GF-D8 (cell line): ENCODE results near the gene USP44.

Experiments
- DNase-seq: peaks from one replicate; lab custom pipeline; 2025; lab: John Stamatoyannopoulos, UW

The USP44 gene

DNA sequence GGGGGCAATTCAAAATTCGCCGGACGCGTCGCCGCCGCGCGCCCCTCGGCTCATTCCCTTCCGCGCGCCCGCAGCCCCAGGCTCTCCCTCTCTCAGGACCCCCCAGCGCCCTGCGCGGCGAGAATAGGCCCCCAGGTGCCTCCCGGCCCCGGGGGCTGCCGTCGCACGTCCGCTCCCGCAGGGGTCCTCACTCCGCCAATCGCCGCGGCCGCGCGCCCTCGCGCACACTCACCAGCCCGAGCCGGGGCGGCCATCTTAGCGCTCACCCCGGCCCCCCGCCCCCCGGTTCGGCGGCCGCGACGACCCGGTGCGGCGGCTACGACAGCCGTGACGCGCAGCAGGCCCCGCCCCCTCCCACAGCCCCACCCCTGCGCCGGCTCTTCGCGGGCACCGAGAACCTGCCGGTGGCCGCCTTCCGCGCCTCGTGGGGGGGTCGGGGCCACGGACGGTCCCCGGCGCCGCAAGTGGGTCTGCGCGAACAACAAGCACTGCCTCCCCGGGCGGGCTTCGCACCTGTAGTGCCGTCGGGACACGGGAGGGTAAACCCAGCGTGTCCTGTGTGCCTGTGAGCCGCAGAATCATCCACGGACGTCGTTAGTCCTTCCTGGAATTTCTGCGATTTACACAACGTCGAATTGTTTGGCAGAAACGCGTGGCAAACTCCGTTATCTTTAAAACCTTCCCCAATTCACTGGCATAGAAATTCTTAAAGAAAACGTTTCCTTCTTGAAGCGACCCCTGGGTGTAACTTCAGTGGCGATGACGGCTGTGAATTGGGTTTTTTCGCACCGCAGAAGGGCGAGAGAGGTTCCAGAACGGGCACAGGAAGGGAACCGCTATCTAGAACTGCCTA lies 2.5 kb downstream of the USP44 start:
- DNase-seq, result no peak

DNA sequence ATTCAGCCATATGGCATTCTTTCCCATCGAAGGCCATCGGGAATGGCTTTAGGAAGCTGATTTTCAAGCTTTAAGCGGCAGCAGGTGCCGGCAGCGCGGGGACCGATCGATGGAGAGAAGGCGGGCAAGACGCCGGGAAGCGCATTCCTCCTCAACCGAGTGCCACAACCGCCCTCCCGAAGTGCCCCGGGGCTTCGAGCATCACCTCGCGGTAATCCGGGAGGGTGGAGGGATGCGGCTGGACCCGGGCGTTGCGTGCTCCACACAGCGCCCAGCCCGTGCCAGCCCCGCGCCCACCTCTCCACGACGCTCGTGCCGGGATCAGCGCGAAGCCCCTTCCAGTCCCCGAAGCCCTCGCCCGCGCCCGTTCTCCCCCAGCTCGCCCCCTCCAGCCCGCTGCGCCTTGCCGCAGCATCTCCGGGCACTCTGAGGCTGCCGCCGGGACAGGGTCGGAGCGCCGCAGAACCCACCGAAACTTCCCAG lies 3.2 kb downstream of the USP44 start:
- no peak for DNase-seq

DNA sequence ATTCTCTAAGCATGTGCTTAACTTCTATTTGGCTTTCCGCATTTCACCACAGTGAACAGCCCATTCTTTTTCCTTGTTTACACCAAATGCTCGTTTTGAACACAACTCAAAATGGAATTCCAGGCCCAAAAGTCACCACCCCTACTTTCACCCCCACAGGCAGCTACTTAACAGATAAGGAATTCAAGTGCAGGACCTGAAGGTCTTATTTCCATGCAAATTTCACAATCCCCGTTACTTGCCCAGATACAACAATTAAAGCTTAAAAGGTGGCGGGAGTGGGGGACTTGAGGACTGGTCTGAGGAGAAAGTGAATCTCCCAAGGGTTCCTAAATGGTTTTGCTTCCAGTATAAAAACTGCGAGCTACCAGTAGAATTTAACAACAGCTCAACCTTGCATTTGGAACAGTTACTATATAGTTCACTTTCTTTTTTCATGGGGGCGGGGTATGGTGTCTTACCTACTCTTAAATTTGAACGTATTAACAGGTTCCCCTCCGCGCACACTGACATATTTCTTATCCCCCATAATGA lies 3.7 kb downstream of the USP44 start:
- no peak for DNase-seq

DNA sequence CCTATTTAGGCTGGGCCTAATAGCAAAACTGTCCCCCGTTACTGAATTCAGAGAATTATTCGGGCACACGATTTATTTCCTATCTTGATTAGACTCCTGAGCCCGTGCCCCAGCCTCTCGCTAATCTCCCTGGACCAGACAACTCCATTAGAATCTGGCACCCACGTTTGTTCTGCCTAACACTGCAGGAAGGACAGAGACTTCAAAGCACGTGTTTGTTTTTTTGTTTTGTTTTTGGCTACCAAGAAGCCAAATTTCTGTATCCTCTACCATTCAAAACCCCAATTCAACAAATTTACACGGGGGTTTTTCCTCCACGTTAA lies 4.8 kb downstream of the USP44 start:
- no peak for DNase-seq

DNA sequence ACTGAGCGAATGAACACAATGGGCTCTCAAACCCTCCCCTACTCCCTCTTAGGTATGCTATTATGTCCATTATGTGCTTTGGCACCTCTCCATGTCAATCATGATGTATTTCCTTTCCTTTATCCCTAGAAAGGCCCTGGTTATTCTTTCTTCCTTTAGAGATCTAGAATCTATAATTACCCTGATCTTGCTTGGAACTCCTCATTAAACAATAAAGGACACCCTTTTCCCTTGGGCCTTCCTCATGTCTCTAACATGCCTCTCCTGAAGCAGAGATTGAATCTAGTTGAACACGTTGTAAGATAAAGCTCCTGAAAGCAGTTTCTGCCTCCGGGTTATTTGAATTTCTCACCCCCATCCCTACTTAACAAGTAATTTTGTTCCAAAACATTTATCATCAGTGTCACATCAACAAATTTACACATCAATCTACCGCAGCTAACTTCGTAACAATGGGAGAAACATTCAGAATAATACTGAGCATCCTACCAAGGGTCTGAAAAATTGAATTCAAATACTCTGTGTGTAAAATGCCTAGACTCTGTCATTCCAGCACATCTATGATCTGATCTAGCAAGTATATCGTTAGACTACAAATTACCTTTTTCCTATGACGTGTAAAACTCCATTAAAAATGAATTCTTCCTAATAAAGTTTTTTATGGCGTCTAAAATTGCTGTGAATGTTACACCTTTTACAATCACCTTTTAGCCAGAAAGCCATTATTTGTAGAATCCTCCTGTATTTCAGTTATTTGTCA lies 5.4 kb downstream of the USP44 start:
- DNase-seq, result no peak

DNA sequence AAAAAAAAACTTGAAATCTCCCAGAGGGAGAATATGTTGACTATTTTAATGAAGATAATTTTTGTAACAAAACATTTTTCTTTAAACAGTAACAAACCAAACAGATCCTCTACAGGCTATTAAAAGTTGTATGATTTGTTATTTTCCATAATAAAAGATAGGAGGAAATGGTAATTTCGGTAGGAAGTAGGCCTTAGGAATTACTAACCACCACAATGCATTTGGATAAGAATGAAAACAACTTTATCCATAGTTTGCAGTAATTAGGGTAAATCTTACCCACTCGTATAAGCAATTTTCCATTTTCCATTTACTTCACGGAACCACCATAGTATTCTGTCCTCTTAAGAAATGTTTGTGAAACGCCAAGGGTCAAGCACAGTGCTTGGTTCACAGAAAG lies 6.0 kb downstream of the USP44 start:
- no peak for DNase-seq

DNA sequence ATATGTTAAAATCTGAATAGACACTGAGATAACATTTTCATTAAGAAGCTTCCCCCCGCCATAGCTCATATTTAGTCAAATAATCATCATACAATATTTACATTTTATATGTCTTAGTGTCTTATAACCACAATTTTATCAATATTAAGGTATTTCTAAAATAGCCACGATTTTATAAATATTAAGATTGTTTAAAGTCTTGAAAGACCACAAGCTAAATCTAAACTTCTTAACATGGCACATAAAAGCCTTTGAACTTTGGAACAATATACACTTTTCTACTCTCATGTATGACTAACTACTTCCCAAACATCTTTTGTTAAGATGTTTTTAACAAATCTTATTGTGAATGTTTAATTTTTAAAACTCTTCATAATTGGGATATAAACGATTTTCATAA lies 6.5 kb downstream of the USP44 start:
- DNase-seq, result no peak

DNA sequence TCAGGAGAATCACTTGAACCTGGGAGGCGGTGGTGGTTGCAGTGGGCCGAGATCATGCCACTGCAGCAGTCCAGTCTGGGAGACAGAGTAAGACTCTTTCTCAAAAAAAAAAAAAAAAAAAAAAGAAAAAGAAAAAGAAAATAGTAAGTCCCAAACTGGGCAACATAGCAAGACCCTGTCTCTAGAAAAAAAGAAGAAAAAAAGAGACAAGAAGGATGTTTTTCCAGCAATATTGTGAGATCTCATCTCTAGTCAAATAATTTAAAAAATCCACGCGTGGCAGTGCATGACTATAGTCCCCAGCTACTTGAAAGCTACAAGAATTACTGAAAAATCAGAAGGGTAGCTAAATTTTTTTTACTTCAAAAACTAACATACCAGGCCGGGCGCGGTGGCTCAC lies 8.0 kb downstream of the USP44 start:
- DNase-seq, result no peak

DNA sequence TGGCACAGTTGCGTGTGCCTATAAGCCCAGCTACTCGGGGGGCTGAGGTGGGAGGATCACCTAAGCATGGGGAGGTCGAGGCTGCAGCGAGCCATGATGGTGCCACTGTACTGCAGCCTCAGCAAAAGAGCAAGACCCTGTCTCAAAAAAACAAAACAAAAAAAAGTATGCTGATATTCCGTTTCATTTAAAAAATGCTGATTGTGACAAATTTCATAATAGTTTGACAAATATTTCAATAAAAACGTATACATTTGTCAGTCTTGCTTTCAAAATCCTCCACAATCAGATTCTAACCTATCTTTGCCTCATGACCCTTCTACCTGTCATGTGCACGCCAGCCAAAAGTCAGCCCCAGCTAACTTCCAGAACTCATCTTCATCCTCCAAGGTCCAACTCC lies 9.8 kb downstream of the USP44 start:
- no peak for DNase-seq

DNA sequence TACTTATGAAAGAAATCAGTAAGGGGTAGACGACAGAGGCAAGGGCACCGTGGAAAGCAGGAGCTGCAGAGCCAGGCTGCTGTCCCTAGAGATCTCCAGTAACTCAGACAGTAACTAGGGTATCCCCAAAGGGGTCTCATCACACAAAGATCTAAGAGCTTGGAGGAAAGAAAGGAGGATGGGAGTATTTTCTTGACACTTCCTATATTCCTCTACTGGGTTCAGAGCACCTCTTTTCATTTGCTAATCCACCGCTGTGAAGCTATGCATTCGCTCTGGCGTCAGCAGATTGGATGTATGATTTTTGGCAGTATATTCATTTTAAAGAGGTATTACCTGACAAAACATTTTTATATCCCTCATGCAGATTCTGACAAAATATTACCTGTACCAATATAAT lies 12.6 kb downstream of the USP44 start:
- DNase-seq, result no peak

DNA sequence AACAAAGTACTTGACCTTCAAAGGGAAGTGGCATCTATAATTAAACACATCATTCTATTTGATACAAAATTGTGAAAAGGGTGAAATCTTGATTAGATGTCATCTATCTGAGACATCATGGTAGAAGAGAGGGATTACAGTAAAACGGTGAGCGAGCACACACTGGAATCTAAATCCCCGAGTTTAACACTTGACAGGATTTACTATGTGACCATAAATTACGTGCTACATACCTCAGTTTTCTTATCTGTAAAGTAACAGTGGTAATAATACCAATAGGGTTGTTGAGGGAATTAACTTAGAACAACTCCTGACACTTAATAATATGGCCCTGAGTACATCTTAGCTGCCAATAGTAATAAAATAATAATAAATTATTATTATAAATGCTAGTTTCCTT lies 13.3 kb downstream of the USP44 start:
- DNase-seq, result no peak

DNA sequence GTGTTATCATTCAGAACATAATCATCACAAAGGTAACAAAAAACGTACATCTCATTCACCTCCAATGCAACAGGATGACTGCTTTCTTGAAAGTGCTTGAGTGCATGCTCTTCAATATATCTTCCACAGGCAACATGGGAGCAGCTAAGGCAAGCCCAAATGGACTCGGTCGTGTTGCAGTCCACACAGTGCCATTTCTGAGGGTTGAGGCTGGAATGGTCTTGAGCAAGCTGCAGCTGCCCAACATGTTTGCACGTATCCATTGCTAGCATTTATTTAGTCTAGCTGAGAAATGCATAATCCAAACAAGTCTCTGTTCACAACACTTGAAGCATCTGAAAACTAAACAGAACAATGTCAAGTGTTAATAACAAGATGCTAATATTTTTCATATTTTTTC lies 17.3 kb downstream of the USP44 start:
- no peak for DNase-seq

DNA sequence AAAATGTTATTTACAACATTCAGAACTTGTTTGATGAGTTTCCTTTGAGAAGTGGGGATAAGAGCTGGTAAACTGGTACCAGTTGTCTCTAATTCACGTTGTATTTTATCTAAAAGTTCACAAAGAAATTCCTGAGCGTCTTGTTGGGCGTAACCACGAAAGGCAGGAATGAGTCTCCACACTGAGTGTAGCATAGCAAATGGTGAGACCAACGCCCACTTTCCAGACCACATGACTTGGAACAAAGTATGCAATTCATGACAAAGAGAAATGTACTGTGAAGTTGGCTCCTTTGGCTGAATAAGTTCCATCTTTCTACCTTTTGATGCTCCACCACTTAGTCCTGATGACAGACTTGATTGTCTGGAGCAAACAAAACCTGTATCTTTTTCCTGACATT lies 18.4 kb downstream of the USP44 start:
- no peak for DNase-seq

DNA sequence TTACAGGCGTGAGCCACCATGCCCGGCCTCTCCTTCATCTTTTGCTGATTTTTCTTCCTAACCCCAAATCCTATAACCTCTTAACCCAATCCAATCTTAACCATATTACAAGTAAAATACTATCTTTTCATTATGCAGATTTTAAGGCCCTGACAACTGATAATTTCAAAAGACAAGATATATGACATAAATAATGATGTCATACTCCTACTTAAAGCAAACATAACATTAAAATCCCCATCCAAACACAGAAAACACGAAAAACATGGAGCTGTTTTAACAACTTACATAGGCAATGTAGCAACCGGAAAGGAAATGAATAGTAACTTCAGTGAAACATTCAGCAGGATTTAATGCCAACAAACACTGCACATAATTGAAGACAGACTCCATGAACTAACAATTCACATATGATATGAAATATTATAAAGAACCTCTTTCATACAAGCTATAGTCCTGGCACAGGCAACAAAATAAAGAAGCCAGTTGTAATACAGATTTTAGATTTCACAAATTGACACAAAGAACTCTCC lies 21.5 kb downstream of the USP44 start:
- no peak for DNase-seq

DNA sequence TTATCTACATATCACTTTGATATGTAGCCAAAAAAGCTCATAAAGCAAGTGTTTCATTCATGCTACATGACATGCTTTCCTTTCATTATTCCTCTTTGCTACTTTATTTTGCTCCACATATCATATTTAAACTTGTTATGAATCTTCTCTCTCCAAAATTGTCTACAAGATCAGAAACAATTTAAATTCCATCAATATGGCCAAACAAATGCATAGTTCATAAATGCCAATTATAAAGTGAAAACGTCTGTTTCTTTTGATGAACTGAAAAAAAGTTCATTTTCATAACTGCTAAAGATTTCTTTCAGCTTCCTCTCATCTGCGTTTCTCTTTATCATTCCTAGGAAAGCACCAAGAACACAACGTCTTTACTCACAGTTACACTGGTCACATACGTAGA lies 22.8 kb downstream of the USP44 start:
- DNase-seq, result no peak

DNA sequence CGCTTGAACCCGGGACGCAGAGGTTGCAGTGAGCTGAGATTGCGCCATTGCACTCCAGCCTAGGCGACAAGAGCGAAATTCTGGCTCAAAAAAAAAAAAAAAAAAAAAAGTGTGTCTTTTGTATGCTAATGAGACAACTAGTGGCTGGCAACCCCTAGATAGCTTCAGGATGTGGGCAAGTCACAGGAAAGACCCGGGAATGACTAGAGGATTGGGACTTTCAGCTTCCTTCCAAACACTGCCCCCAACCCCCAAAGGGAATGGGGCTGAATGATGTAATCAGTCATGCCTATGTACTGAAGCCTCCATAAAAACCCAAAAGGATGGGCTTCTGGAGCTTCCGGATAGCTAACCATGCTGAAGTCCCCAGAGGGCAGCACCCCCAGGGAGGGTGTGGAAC lies 28.6 kb downstream of the USP44 start:
- no peak for DNase-seq

DNA sequence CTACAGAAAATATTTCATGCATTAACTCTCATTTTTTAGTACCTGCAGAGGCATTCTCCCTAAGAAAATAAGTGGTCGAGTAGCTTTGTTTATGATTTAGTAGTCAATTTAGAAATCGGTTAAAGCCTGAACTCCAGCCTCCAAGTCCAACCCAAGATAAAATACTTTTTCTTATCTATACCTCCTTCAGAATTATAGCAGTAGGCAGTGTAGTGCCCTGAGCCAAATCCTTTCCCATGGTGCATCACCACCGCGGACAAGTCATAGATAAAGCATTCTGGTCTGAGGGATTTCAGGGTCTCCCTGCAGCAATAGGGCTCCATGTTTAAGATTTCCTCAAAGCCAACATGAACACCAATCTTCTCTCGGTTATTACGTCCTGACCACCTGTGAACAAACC lies 30.5 kb downstream of the USP44 start:
- DNase-seq, result no peak

DNA sequence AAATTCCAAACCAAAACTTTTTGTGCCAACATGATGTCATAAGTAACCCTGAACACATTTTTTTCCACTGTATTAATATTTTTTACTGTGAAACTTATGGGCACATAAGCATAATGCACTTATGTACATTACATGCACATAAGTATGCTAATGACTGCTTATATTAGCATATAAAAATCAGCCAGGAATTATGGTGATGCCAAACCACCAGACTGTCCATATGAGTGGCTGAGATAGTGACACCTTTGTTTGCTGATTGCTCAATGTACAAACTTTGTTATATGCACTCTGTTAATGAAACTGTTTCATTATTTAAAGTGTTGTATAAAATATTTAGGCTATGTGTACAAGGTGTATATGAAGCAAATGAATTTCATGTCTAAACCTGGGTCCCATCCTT lies 32.3 kb downstream of the USP44 start:
- DNase-seq, result no peak

DNA sequence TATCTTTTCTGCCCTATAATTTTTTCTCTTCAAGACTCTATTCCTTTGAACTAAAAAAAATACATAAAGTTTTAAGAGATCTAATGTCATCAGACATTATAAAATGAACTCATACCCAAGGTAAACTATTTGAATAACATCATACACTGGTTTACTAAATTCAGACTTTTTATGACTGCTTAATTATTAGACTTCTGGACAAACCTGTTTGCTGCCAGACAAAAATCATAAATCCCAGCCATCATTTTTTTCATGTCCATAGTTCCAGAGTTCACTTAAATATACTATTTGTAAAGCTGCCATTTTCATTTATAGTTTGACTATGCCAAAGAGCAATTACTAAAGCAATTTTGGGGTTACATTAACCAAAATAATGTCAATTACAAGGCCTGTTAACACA lies 34.0 kb downstream of the USP44 start:
- DNase-seq, result no peak

DNA sequence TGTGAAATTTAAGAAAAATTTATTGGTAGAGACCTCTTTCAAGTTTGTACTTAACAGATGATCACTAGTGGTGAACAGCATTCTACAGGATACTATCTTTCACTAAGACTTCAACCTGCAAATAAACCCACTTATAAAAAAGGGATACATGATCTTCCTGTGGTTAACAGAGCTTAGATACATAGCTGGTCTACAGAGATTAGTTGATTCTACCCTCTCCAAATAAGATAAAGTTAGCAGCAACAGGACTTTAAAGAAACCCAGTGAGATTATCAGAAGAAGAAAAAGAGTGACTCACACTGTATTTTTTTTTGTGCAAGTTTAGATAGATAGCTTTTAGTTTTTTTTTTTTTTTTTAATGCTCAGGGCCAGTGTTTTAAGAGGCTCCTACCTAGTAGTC lies 34.5 kb downstream of the USP44 start:
- no peak for DNase-seq

DNA sequence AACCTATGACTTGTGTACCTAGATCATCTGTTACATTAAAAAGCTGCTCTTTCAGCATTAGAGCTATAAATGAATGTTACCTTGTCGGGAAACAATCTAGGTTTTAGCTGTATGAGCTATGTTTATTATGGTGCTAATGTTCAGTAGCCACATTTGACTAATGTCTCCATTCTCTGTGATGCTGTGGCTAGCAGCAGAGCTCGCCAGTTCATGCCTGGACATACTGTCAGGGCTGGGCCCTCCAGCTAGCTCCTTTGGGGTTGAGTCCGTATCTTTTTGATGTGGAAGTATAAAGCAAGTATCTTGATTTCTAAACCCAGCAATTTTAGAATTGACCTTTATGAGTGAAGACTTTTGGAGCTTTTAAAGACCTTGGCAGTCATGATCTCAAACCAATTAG lies 36.1 kb downstream of the USP44 start:
- DNase-seq, result no peak

DNA sequence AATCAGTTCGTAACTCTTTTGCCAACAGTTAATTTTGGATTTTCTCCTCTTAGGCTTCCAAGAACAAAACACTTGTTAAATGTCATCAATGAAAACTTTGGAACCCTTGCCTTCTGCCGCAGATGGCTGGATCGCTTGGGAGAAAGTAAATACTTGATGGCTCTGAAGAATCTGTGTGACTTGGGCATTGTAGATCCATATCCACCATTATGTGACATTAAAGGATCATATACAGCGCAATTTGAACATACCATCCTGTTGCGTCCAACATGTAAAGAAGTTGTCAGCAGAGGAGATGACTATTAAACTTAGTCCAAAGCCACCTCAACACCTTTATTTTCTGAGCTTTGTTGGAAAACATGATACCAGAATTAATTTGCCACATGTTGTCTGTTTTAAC lies 37.7 kb downstream of the USP44 start:
- no peak for DNase-seq

DNA sequence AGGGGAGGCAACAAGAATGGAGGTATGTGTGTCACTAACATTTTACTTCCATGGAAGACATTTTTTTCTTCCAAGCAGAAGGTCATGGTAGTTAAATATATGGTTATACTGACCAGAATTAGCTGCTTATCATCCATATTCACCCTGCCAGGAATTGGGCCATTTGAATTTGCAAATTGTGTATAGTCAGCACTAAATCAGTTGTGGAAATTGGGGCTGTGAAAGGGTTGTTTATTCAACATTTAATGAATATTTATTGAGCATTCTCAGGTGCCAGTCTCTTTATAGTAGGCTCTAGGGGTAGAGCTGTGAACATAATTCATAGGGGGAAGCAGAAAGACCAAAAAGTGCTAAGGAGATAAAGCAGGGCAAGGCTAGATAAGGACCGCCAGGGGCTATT lies 39.3 kb downstream of the USP44 start:
- no peak for DNase-seq
